Body of pancreas (tissue), 4 donors: ENCODE results near the gene TBC1D16.

ENCODE experiments used
- CTCF ChIP-seq, 7 experiments: fragments of 450-650 bp in 4 of 7; fragments of 200-600 bp in 3 of 7; sonication (generic) in 3 of 7; IDR thresholded peaks; one replicate each; pipeline ENCODE4 v1.5.1; 2016 to 2019; ENCODE audit warnings: antibody characterized with exemption in 7 of 7
- POLR2A ChIP-seq, 3 donors: fragments of 450-650 bp; IDR thresholded peaks; one replicate each; pipeline ENCODE4 v1.6.1; 2016; ENCODE audit warnings: antibody characterized with exemption in 3 of 3, mild to moderate bottlenecking in 2 of 3

DNA sequence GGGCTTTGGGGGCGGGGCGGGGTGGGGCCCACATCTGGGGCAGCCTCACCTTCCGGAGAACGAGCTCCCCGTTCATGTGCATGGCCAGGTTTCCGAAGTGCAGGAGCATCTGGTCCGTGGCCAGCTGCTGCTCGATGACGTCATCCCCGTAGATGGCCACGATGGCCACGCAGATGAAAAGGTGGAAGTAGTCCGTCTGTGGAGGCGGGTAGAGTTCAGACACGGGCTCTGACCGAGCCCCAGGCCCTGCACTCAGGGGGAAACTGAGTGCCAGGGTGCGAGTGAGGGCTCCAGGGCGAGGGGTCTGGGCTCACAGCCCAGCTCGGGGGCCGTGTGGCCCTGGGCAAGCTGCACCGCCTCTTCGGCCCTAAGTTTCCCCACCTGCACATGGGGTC, 93.7 kb downstream of the TBC1D16 start:
- TF ChIP-seq CTCF (IDR thresholded peaks at IDR 0.05): no peak
- TF ChIP-seq POLR2A (IDR thresholded peaks at IDR 0.05): no peak
